ENCODE measurements around the gene PLXNA2.

PLXNA2 gene

DNA sequence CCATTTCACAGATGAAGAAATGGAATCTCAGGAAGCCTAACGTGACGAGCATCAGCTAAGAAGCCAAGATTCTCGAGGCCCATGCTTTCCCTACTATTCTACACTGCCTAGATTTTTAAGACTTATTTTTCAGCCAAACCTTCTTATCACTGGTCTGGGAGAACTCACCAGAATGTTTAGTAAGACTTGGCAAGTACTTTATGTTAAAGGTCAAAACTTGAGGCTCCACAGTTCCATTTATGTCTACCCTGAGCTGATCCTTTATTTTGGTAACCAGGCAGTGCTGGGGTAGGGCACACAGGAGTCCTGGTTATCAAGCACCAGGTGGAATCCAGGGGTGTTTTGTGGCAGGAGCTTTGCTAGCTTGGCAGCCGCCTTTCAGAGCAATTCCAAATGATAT, 16.8 kb downstream of the PLXNA2 start:
- DNase-seq (ENCODE audit: low read depth, low spot score), result no peak
- H3K27ac ChIP-seq, result no peak overlapping the region

GRCh38 chr1:208225954-208226937, 17.9 kb downstream of the PLXNA2 start:
- DNase-seq (ENCODE audit: low read depth, low spot score), result no peak
- H3K27ac ChIP-seq, result no peak overlapping the region

DNA sequence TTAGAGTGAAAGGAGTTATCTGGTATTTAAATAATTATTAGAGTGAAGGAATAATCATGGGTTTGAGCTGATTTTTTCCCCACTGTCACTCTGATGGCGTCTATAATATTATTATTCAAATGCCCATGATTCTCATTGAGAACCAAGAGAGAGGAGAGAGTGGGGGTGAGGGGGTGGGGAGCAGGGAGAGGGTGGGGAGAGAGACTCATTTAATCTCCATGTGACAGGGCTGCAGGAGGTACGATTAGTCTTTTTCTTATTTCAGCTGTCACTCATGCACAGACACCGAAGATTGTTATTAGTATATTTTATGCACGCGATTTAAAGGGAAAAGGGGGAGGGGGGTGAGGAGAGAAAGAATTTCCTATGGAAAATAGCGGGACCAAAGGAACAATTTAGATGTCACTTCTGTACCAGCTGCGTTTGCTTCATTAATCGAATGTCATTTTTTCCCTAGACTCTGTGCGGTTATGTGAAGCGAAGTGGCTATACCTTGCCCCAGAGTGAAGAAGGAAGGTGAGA, 19.9 kb downstream of the PLXNA2 start:
- no peak overlapping the region for H3K27ac ChIP-seq
- DNase-seq (ENCODE audit: low read depth, low spot score), result no peak

- no peak for DNase-seq (ENCODE audit: low read depth, low spot score)
- peak overlapping the region; percentile 98 for H3K27ac ChIP-seq
Measured at GRCh38 chr1:208223136-208223535, 21.0 kb downstream of the PLXNA2 start.

GRCh38 chr1:208222376-208223126, 21.6 kb downstream of the PLXNA2 start:
- no peak for DNase-seq (ENCODE audit: low read depth, low spot score)
- H3K27ac ChIP-seq, result peak overlapping the region; percentile 98

- no peak for DNase-seq (ENCODE audit: low read depth, low spot score)
- peak overlapping the region; percentile 98 for H3K27ac ChIP-seq
Measured at GRCh38 chr1:208221291-208221622, 22.9 kb downstream of the PLXNA2 start.

DNA sequence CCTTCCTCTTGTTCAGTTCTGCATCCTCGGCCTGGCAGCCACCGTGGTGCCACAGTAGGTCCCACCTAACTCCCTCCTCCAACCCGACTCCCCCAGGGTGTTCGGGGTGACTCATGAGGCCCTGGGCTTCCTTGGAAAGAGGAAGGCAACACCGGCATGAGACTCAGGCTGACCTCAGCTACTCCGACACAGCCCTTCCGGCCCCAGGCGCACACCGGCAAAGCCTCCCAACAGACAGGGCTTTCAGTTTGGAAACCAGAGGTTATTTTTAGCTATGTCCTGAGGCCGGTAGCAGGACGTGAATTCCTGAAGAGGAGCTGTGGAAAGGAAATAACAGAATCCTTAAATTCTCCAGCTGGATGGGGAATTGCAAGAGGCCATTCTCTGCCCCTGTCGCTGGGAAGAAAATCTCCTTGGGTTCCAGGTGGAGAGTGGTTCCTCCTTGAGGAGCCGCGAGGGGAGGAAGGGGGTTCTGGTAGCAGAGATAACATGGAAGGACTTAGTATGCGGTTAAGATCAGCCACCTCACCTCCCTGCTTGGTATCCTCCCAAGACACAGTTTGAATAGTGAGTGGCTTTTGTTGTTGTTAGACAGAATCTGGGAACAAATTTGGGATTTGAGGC, 24.4 kb downstream of the PLXNA2 start:
- peak overlapping the region; percentile 98 for H3K27ac ChIP-seq
- no peak for DNase-seq (ENCODE audit: low read depth, low spot score)

DNA sequence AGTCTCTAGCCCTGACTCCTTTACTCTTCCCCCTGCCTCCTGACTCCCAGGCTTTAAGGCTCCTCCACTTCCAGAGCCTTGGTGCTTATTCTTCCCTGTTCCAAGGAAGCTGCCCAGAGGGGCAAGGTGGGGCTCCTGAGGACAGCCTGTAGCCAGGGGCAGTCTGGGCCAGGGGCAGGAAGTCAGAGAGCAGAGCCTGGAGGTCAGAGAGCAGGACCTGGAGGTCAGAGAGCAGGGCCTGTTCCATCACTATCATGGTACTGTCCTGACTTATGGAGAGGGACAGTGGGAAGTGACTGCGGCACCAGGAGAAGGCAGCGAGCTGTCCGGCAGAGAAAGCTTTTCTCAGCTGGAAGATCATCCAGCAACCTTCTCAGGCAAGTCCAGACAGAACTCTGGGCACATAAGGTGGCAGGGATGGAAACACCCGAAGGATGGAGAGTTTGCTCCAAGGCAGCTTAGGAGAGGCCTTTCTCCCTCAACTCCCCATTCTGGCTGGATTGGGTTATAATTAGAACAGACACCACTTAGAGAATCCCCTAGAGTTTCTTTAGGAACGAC, 25.0 kb downstream of the PLXNA2 start:
- DNase-seq (ENCODE audit: low read depth, low spot score), result no peak

DNA sequence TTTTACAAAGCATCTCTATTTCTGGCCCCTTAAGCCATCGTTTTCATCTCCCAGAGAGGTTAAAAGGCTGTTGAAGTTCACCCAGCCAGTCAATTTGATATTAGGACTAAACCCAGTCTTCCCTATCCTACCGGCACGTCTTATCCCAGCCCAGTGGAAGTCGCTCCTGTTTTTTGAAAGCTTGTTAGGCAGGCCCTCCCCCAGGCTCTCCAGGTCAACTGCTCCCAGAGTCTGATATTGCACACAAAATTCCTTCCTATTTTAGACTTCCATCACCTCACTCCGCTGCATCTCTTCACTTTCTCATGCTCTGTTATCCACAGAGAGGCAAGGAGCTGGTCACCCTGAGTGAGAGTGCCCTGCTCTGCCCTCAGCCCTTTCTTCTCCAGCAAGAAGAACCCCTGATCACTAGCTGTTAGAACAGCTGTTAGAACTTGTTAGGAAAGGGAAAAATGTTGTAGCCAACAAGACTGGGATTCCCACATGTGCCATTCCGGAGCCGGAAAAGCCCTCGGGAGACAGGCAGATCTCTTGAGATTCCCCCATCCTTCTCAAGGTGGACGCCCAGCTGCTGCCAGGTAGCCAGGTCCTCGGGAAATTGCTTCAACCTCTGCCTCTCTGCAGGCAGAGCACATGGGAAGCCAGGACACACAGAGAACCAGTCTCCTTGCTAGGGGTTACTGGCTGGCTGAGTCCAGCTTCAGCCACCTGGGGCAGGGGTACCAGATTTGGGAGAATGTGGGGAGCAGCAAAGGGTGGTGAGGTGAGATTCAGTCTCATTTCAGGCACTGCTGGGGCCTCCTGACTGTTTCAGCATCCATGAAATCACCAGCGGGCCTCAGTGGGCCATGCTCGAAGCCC, 25.7 kb downstream of the PLXNA2 start:
- peak overlapping the region; percentile 98 for H3K27ac ChIP-seq
- DNase-seq (ENCODE audit: low read depth, low spot score), result no peak

More for the DNA sequence above, 25.0 kb downstream of the PLXNA2 start:
- peak overlapping the region; percentile 98 for H3K27ac ChIP-seq

DNA sequence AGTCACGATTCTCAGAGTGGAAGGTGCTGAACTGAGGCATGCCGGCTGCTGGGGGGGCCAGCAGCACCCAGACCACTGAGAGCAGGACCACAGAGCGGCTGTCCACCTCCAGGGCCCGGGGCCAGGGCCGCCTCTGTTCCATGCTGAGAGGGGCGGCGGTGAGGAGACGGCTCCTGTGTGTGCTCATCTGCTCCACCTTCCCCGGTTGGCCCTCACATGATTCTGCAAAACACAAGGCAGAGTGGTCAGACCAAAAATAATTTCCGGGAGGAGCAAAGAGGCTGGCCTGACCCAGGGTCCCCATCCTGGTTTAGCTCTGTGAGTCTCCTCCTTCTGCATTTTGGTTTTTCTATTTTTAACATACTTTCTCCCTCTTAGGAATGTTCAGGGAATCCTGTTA, 26.4 kb downstream of the PLXNA2 start:
- no peak for DNase-seq (ENCODE audit: low read depth, low spot score)
- no peak overlapping the region for H3K27ac ChIP-seq

- H3K27ac ChIP-seq, result peak overlapping the region; percentile 29
- DNase-seq (ENCODE audit: low read depth, low spot score), result no peak
Measured at GRCh38 chr1:208216806-208217205, 27.4 kb downstream of the PLXNA2 start.

- H3K27ac ChIP-seq, result peak overlapping the region; percentile 29
- DNase-seq (ENCODE audit: low read depth, low spot score), result no peak
Measured at GRCh38 chr1:208216062-208216461, 28.1 kb downstream of the PLXNA2 start.

DNA sequence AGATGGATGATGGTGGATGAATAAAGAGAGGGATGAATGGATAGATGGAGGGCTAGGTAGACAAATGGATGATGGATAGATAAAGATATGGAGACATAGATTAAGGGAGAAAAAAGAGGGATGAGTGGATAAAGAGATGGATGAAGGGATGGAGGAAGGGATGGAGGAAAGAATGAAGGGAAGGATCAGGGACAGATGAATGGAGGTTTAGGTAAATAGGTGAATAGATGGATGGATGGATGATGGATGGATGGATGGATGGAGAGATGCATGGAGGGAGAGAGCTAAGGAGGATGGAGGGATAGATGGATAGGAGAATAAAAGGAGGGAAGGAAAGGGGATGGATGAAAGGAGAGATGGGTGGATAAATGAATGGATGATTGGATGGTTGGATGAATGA, 28.8 kb downstream of the PLXNA2 start:
- no peak for DNase-seq (ENCODE audit: low read depth, low spot score)
- no peak overlapping the region for H3K27ac ChIP-seq

DNA sequence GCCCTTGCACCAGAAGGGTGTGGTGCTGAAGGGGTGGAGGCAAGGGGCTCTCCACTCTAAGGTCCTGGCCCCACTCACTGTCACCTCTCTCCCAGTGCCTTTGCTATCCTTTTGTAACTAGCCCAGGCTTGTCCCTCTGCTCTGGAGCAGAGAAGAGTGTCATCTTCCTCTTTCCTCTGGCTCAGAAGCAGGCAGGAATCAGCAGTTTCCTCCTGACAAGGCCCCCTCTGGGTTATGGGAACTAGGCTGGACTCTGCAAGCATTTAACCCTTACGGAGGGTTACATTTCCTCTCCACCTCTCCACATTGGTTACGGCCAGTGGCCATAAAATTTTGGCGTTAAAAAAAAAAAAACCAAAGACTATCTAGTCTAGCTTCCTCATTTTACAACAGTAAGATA, 30.4 kb downstream of the PLXNA2 start:
- DNase-seq (ENCODE audit: low read depth, low spot score), result no peak
- H3K27ac ChIP-seq, result peak overlapping the region; percentile 63

DNA sequence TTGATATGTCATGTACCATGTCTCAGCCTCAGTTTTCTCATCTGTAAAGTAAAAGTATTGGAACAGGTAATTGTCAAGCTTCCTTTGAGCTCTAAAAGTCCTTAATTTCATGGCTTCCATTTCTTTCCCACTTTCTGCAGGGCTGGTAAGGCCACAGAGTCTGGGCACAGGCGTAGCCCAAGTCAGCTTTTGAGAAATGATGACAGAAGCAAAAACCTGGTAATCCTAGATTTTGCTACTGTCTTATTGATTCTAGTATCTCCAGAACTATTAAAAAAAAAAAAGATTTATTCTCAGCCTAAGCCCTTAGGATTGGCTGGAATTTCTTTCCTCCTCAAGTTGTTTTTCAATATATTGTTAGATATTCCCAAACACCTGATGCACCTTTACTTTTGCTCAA, 31.3 kb downstream of the PLXNA2 start:
- no peak for DNase-seq (ENCODE audit: low read depth, low spot score)
- H3K27ac ChIP-seq, result peak overlapping the region; percentile 63

- no peak for DNase-seq (ENCODE audit: low read depth, low spot score)
- H3K27ac ChIP-seq, result peak overlapping the region; percentile 63
Measured at GRCh38 chr1:208211921-208212843, 32.0 kb downstream of the PLXNA2 start.

DNA sequence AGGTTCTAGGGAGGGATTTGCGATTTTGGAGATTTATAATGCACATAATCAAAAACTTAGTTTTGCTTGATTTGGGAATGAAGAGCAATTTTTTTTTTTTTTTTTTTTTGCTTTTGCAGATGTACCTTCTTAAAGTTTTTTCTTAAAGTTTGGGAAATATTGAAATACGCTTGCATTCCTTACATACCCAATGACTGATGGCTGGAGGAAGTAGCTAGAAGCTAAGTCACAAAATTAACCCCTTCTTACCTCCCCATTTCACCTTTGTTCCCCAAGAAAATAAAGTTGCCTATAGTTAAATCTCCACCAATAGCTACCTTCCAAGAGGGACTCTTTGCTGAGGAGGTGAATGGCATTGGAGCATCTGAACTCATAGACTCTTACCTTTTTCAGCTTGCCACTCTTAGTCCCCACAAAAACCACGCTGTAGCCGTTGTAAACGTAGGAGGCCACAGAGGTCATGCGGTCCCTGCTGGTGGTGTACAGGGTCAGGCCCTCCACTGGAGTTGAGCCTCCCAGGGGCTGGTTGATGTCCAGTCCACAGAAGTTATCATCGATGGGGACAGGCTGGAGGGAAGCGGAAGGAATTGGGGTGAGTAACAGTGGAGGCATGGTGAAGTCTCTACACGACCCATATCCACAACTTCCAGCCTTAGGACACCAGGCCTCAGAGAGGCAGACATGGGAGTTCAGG, 34.1 kb downstream of the PLXNA2 start:
- DNase-seq (ENCODE audit: low read depth, low spot score), result no peak
- H3K27ac ChIP-seq, result peak overlapping the region; percentile 95

DNA sequence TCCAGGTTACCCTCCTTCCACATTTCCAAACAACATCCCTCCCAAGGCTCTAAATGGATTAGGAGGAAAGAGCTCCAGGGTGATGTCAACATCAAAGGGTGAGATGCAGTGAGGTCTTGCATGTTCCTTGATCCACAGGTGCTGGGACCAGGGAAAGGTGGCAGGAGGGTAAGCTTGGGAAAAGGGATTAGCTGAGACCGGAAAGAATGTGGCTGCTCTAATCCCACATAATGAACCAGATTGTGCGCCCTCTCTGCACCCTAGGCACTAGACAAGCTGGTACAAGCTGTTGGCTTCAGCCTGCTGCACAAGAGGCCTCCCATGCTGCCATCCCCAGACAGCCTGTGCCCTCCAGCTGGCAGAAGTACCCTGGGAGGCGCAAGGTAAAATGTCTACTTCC, 34.9 kb downstream of the PLXNA2 start:
- DNase-seq (ENCODE audit: low read depth, low spot score), result no peak
- peak overlapping the region; percentile 95 for H3K27ac ChIP-seq
